ENCODE measurements around the gene TACR3.

DNA sequence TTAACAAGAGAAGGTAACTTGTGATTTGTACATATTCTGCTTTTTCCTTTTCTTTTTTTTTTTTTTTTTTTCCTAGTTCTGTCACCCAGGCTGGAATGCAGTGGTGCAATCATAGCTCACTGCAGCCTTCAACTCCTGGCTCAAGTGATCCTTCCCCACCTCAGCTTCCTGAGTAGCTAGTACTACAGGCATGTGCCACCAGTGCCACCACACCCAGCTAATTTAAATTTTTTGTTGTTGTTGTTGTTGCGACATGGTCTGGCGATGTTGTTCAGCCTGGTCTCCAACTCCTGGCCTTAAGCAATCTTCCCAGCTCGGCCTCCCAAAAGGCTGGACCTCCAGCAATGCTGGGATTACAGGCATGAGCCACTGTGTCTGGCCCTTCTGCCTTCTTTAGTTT lies 1.5 kb upstream of the TACR3 start:
- no peak for TF ChIP-seq CTCF (conservative IDR thresholded peaks at IDR 0.05 in 1 of 2, IDR thresholded peaks at IDR 0.05 in 1 of 2; ENCODE audit: extremely low read depth in 1 of 2, insufficient read depth in 1 of 2, low read depth in 1 of 2, low read length in 2 of 2)
- no peak for TF ChIP-seq EZH2 (IDR thresholded peaks at IDR 0.05; ENCODE audit: borderline replicate concordance, low read length)
